Coronary artery (tissue), 2 donors: Measurements from ENCODE around the gene CERT1.
"Not testable (repeated sequence)": the region's sequence is repeated elsewhere in the genome, so short reads cannot be mapped to it uniquely, and the experiment has no call there.

Source experiments
- DNase-seq: peaks from one replicate; pipeline ENCODE4 v3.0.0-alpha.2; 2017; ENCODE audit warnings: low spot score
- H3K27ac ChIP-seq, 2 donors: fragments of 200-600 bp; sonication (generic); one replicate each; pipeline ENCODE4 v1.5.1; 2016 to 2019
- H3K4me3 ChIP-seq: fragments of 200-600 bp; sonication (generic); 2 replicates; pipeline ENCODE4 v1.5.1; 2016; ENCODE audit warnings: mild to moderate bottlenecking, moderate library complexity
- TF ChIP-seq, protein P1 (sequence below): fragments of 200-600 bp; sonication (generic); IDR thresholded peaks from one replicate; pipeline ENCODE4 v1.5.1; 2019; ENCODE audit warnings: antibody characterized with exemption

The CERT1 gene

DNA sequence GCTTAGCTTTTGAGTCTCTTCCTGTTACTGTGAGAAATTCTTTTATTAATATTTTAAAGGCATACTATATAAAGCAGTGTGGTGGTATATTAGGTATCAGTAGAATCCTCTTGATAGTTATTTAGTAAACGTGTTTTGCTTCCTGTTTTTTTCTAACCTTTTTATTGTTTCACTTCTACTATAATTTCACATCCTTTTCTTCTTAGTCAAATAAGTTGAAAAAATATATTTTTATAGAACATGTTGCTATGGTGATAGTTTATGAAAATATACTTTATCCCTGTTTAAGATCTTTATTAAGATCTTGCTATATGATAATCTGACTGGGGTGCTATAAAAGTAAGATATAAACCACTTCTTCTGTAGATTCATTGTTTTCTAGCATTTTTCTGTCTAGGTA is 2.4 kb upstream of the CERT1 start:
- H3K4me3 ChIP-seq: peak overlapping the region; percentile 75
- no peak overlapping the region for H3K27ac ChIP-seq
- DNase-seq: no peak
- TF ChIP-seq, protein P1, sequence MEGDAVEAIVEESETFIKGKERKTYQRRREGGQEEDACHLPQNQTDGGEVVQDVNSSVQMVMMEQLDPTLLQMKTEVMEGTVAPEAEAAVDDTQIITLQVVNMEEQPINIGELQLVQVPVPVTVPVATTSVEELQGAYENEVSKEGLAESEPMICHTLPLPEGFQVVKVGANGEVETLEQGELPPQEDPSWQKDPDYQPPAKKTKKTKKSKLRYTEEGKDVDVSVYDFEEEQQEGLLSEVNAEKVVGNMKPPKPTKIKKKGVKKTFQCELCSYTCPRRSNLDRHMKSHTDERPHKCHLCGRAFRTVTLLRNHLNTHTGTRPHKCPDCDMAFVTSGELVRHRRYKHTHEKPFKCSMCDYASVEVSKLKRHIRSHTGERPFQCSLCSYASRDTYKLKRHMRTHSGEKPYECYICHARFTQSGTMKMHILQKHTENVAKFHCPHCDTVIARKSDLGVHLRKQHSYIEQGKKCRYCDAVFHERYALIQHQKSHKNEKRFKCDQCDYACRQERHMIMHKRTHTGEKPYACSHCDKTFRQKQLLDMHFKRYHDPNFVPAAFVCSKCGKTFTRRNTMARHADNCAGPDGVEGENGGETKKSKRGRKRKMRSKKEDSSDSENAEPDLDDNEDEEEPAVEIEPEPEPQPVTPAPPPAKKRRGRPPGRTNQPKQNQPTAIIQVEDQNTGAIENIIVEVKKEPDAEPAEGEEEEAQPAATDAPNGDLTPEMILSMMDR: no peak

DNA sequence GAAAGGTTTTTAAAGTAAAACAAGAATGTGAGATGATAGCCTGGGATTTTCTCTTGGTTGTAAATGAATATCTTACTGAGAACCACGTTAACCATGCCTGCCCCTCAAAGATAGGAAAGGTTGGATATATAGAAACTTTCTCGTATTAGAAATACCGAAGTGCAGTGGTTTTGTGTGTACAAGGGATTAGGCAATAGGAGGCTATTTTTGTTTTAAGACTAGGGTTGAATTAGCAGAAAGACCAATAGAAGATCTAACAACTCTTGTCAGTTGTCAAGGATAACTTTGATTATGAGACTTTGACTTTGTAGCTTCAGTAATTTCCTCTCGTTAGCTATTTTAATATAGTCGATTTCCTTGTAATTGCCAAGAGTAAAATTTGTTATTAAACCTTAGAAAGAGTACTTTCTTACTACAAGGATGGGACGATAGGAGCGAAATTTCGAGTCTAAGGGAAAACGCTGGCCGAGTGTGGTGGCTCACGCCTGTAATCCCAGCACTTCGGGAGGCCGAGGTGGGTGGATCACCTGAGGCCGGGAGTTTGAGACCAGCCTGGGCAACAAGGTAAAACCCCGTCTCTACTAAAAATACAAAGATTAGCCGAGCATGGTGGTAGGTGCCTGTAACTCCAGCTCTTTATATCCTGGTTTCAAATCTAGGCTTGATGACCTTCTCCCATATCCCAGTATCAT is 1.1 kb upstream of the CERT1 start:
- no peak for DNase-seq
- H3K4me3 ChIP-seq: peak overlapping the region; percentile 75
- peak overlapping the region; percentile 91 to 94 for H3K27ac ChIP-seq
- TF ChIP-seq, protein P1: no peak

DNA sequence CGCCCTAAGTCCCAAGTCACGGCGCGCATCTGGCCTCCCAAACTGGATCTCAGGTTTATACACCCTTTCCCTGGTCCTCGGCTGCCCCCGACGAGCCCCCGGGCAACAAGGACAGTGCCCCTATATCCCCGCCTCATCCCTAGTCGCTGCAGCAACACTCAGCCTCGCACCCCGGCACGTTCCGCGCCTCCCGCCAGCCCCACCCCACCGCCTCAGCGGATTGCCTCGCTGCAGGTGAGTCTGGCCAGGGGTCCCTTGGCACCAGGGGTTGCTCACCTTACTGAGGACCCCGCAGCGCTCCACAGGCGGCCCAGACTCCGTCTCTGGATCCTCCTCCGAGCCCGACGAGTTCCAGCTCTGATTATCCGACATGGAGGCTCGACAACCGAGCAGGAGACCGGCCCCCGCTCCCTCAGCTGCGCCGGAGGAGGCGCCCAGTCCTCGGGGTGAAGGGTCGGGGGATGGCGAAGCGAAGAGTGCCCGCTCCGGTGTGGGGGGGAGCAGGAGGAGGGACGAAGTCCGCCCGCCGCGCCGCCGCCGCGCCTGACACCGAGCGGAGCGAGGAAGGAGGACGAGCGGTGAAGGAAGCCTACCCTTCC is 494 bp downstream of the CERT1 start:
- DNase-seq: peak; percentile 83
- TF ChIP-seq, protein P1: no peak
- H3K27ac ChIP-seq: peak overlapping the region; percentile 91 to 94
- peak overlapping the region; percentile 75 for H3K4me3 ChIP-seq

DNA sequence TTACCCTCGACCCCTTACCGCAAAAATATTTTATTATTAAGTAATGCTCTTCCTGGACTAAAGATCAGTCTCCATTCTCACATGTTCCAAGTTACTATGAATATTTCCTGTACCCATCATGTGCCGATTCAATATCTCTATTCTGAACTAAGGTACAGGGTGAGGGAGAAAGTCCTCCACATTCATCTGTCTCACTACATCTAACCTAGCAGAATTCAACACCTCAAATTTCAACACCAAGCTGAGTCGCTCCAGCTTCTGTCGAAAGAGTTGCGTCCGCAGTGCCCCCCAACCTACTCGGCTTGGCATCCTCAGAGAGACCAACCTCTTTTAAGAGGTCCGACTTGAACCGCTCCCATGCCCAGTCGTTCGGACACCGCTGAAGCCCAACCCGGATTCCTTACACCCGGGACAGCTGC is 1.0 kb downstream of the CERT1 start:
- Histone ChIP-seq H3K27ac (peak overlapping the region; percentile 91 to 94), H3K4me3 (peak overlapping the region; percentile 75)
- TF ChIP-seq, protein P1: no peak
- no peak for DNase-seq

DNA sequence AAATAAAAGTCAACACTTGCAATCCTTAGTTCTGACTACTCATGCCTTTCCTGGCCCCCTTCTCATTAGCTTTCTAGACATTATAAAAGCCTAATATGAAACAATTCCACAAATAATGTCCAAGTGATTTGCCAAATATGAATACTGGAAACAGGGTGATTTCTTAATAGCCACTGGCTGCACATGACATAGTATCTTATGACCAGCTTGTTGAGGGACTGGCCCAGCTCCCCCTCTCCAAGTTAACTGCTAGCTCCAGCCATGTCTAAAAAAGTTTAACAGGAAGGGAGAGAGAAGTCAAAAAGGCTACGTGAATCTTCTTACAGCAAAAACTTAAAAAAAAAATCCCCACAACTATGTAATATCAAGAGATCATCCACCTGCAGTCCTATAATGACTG is 1.5 kb downstream of the CERT1 start:
- TF ChIP-seq, protein P1: no peak
- Histone ChIP-seq H3K27ac (peak overlapping the region in 1 of 2 donors; percentile 94), H3K4me3 (peak overlapping the region; percentile 75)
- no peak for DNase-seq

DNA sequence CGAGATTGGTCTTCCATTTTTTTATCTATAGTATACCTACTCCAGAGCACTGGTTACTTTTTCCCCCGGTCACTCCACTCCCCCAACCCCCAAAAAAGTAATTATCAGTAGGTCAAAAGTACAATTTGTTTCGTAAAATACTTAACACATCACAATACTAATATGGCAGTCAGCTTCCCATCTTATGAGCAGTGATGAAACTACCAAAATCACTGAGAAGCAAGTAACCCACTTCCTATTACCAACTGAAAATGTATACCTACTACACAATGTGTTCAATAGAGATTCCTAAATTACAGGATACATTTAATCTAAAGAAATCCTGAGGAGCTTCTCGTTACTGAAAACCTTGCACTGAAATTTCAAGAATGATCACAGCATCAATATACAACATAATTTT is 1.9 kb downstream of the CERT1 start:
- TF ChIP-seq, protein P1: no peak
- no peak for DNase-seq
- Histone ChIP-seq H3K27ac (no peak overlapping the region), H3K4me3 (peak overlapping the region; percentile 75)

DNA sequence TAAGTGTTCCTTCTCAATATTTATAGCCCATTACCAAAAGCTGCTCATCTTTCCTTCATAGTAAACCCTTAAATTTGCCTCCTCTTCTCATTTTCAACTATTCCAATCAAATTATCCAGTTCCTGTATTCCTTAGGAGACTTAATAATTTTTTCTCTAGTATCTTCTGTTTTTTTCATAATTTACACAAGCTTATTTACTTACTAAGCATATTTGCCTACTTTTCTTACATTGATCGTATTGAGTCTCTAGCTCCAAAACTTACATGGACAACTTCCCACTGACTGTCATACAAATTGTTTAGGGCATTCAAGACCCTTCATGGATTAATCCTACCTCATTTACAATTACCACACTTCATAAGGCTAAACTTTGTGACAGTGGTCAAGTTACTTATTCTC is 3.6 kb downstream of the CERT1 start:
- no peak for DNase-seq
- H3K4me3 ChIP-seq: no peak overlapping the region
- TF ChIP-seq, protein P1: no peak
- H3K27ac ChIP-seq: no peak overlapping the region

DNA sequence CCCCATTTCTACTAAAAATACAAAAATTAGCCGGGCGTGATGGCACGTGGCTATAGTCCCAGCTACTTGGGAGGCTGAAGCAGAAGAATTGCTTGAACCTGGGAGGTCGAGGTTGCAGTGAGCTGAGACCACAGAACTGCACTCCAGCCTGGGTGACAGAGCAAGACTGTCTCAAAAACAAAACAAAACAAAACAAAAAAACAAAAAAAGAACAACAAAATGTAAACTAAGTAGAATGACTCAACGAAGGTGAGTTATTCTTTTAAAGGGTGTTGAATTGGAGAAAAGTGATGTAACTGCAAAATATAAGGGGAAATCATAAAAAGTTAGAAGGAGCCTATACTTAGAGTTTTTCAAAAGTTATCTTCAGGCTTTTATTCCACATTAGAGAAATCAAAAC is 6.3 kb downstream of the CERT1 start:
- not testable (repeated sequence) for H3K4me3 ChIP-seq, H3K27ac ChIP-seq, DNase-seq

DNA sequence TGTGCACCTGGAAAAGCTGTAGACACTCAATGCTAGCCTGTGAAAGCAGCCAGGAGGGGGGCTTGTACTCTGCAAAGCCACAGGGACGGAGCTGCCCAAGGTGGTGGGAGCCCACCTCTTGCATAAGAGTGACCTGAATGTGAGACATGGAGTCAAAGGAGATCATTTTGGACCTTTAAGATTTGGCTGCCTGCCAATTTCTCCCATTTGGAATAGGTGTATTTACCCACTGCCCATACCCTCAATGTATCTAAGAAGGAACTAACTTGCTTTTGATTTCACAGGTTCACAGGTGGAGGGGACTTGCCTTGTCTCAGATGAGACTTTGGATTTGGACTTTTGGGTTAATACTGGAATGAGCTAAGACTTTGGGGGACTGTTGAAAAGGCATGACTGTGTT is 12.6 kb downstream of the CERT1 start:
- not testable (repeated sequence) for H3K27ac ChIP-seq, H3K4me3 ChIP-seq, DNase-seq
